ENCODE measurements around the gene EMC8. TPM values are rescaled to one million over a fixed set of nuclear protein-coding genes. Genes with fewer than 3 reads are reported as not detected.

EMC8 gene
- total RNA-seq, 1 donor from 2014 or later, result 22.5 TPM

DNA sequence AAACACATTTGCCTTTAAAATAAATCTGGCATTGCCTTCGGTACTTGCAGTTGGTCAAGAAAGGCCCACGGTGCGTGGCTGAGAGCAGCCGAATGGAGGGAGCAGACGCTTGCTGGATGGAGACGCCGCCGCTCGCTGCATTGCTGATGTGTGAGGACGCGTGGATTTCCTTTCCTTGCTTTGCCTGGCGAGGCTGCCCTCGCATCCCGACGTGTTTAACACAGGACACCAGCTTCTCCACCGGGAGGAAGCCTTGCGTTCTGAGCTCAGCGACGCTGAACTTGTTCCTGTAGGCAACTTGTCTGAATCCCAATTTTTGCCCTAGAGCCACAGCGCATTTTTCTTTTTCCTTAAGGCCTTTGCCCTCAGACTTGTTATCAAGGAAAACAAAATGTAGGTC, 45.9 kb upstream of the EMC8 start:
- Histone ChIP-seq H3K4me3 (no peak overlapping the region), H3K9me3 (replicated peaks) (no peaks in the 10 kb centered on the region), H3K36me3 (no peaks in the 10 kb centered on the region), H3K4me1 (no peaks in the 10 kb centered on the region), H3K27ac (replicated peaks) (no peak overlapping the region), H3K27me3 (ENCODE audit: low read depth) (peaks cover 90% of the 10 kb centered on the region)
- DNase-seq, result no peak
- TF ChIP-seq, protein P1, sequence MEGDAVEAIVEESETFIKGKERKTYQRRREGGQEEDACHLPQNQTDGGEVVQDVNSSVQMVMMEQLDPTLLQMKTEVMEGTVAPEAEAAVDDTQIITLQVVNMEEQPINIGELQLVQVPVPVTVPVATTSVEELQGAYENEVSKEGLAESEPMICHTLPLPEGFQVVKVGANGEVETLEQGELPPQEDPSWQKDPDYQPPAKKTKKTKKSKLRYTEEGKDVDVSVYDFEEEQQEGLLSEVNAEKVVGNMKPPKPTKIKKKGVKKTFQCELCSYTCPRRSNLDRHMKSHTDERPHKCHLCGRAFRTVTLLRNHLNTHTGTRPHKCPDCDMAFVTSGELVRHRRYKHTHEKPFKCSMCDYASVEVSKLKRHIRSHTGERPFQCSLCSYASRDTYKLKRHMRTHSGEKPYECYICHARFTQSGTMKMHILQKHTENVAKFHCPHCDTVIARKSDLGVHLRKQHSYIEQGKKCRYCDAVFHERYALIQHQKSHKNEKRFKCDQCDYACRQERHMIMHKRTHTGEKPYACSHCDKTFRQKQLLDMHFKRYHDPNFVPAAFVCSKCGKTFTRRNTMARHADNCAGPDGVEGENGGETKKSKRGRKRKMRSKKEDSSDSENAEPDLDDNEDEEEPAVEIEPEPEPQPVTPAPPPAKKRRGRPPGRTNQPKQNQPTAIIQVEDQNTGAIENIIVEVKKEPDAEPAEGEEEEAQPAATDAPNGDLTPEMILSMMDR (IDR thresholded peaks at IDR 0.05; ENCODE audit: borderline replicate concordance), result no peak
- intact Hi-C loops (cut with micrococcal nuclease), result no loop called here

DNA sequence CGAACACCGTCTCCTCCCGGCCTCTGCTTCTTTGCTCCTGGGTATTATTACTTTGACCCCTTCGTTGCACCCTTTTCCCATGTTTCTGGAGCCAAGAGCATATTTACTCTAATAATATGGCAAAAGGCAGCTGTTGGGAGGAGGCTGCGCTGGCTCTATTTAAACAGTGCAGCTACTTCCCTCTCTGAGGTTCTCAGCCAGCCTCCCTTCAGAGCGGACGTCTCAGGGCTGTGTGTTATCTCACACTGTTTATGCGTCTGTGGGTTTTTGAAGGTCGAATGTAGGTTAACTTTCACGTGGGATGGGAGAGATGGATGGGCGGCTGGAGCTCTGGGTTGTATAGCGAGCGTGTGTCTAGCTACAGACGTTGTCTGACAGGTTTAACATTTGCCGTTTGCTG, 45.4 kb upstream of the EMC8 start:
- Histone ChIP-seq H3K9me3 (replicated peaks) (no peaks in the 10 kb centered on the region), H3K4me3 (no peak overlapping the region), H3K36me3 (no peaks in the 10 kb centered on the region), H3K4me1 (no peaks in the 10 kb centered on the region), H3K27ac (replicated peaks) (no peak overlapping the region), H3K27me3 (ENCODE audit: low read depth) (peaks cover 90% of the 10 kb centered on the region)
- TF ChIP-seq, protein P1 (IDR thresholded peaks at IDR 0.05; ENCODE audit: borderline replicate concordance), result no peak
- no peak for DNase-seq
- intact Hi-C loops (cut with micrococcal nuclease), result no loop called here

DNA sequence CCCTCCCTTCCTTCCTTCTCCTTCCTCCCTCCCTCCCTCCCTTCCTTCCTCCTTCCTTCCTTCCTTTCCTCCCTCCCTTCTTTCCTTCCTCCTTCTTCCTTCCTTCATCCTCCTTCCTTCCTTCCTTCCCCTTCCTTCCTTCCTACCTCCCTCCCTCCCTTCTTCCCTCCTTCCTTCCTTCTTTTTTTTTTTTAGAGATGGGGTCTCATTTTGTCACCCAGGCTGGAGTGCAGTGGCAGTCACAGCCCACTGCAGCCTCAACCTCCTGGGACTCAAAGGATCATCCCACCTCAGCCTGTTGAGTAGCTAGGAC, 44.8 kb upstream of the EMC8 start:
- Histone ChIP-seq H3K4me3 (no peak overlapping the region), H3K27ac (replicated peaks) (no peak overlapping the region), H3K4me1 (no peaks in the 10 kb centered on the region), H3K36me3 (no peaks in the 10 kb centered on the region), H3K9me3 (replicated peaks) (no peaks in the 10 kb centered on the region), H3K27me3 (ENCODE audit: low read depth) (peaks cover 90% of the 10 kb centered on the region)
- intact Hi-C loops (cut with micrococcal nuclease), result no loop called here
- no peak for DNase-seq
- TF ChIP-seq, protein P1 (IDR thresholded peaks at IDR 0.05; ENCODE audit: borderline replicate concordance), result no peak

DNA sequence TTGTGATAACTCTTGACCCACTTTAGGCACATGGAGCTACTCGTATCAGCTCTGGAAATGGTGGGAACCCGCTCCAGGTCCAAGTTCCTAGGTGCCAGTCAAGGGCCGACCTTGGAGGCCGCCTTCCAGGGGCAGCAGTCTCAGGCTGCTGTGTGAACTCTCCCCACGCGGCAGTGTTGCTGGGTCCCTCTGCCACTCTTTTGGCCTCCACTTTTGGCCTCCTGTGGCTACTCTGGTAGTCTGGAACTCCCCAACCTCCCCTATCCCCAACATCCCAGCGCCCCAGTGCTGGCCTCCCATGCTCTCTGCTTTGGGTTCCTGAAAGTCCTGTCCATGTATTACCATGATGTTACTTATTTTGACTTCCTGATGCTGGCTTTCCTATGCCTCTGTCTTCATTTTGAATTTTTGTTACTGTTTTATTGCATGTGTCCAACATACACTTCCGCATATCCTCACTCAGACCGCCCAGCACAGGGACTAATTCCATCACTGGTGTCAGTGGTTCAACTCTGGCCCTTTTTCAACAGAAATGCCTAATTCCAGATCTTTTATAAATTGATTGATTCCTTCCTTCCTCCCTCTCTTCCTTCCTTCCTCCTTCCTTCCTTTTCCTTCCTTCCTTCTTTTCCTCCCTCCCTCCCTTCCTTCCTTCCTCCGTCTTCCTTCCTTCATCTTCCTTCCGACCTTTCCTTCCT, 44.3 kb upstream of the EMC8 start:
- DNase-seq, result no peak
- no peak overlapping the region for H3K4me3 ChIP-seq
- intact Hi-C loops (cut with micrococcal nuclease), result no loop called here
- TF ChIP-seq, protein P1 (IDR thresholded peaks at IDR 0.05; ENCODE audit: borderline replicate concordance), result no peak
- H3K36me3 ChIP-seq, result no peaks in the 10 kb centered on the region
- H3K27me3 ChIP-seq (ENCODE audit: low read depth), result peaks cover 90% of the 10 kb centered on the region
- H3K4me1 ChIP-seq, result no peaks in the 10 kb centered on the region
- no peaks in the 10 kb centered on the region for H3K9me3 ChIP-seq (replicated peaks)
- no peak overlapping the region for H3K27ac ChIP-seq (replicated peaks)

DNA sequence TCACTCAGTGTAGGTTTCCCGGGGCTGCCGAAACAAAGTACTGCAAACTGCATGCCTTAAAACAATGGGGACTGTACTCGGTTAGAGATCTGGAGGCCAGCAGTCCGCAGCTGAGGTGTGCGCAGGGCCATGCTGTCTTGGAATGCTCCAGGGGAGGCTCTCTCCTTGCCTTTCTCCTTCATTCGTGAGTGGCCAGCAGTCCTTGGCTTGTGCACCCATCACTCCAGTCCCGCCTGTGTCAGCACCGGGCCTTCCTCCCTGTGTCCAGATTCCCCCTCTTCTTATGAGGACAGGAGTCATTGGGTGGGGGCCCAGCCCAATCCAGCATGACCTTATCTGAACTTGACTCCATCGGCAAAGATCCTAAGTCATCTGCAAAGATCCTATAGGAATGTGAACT, 43.5 kb upstream of the EMC8 start:
- intact Hi-C loops (cut with micrococcal nuclease), result no loop called here
- no peaks in the 10 kb centered on the region for H3K9me3 ChIP-seq (replicated peaks)
- no peaks in the 10 kb centered on the region for H3K36me3 ChIP-seq
- H3K27me3 ChIP-seq (ENCODE audit: low read depth), result peaks cover 90% of the 10 kb centered on the region
- no peak for DNase-seq
- H3K27ac ChIP-seq (replicated peaks), result no peak overlapping the region
- H3K4me3 ChIP-seq, result no peak overlapping the region
- TF ChIP-seq, protein P1 (IDR thresholded peaks at IDR 0.05; ENCODE audit: borderline replicate concordance), result no peak
- no peaks in the 10 kb centered on the region for H3K4me1 ChIP-seq
